Transverse colon (tissue), 3 donors: Measurements from ENCODE around the gene HSD11B2.

Source experiments
- EP300 ChIP-seq: sonication (generic); formaldehyde crosslinking; IDR thresholded peaks from one replicate; pipeline ENCODE4 v1.6.1; 2017; ENCODE audit warnings: antibody characterized with exemption, low read depth
- POLR2A ChIP-seq: fragments of 450-650 bp; IDR thresholded peaks from one replicate; pipeline ENCODE4 v1.6.1; 2016; ENCODE audit warnings: antibody characterized with exemption, mild to moderate bottlenecking, moderate library complexity
- TF ChIP-seq, protein P1 (sequence below), 5 experiments: fragments of 200-600 bp in 3 of 5; fragments of 450-650 bp in 2 of 5; sonication (generic) in 3 of 5; IDR thresholded peaks; 1 replicate in 2 of 5; 2 replicates in 3 of 5; pipeline ENCODE4 v1.5.1; 2016 to 2017; ENCODE audit warnings: antibody characterized with exemption in 5 of 5, inconsistent platforms in 3 of 5, mild to moderate bottlenecking in 2 of 5, moderate library complexity in 1 of 5

DNA sequence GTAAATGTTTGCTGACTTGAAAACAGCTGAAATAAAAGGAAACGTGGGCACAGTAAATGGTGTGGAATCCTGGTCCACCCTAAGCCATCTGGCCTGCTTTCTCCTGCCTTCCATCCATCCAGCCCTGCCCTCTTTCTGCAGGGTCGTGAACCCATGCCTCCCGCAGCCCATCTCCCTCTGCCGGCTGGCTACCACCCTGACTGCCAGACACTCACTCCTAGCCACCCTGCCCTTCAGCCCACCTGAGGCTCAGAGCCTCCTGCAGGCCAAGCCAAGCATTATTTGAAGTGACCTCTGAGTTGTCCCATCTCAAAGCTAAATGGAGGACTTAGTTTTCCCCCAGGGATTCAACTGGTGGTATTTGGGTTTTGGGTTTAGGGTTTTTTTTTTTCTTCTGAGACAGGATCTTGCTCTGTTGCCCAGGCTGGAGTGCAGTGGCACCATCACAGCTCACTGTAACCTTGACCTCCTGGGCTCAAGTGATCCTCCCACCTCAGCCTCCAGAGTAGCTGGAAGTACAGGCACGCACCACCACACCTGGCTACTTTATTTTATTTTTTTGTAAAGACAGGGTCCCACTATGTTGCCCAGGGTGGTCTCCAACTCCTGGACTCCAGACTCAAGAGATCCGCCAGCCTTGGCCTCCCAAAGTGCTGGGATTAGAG lies 23.0 kb upstream of the HSD11B2 start:
- TF ChIP-seq, protein P1, sequence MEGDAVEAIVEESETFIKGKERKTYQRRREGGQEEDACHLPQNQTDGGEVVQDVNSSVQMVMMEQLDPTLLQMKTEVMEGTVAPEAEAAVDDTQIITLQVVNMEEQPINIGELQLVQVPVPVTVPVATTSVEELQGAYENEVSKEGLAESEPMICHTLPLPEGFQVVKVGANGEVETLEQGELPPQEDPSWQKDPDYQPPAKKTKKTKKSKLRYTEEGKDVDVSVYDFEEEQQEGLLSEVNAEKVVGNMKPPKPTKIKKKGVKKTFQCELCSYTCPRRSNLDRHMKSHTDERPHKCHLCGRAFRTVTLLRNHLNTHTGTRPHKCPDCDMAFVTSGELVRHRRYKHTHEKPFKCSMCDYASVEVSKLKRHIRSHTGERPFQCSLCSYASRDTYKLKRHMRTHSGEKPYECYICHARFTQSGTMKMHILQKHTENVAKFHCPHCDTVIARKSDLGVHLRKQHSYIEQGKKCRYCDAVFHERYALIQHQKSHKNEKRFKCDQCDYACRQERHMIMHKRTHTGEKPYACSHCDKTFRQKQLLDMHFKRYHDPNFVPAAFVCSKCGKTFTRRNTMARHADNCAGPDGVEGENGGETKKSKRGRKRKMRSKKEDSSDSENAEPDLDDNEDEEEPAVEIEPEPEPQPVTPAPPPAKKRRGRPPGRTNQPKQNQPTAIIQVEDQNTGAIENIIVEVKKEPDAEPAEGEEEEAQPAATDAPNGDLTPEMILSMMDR (IDR thresholded peaks at IDR 0.05), result no peak
- TF ChIP-seq POLR2A, result no peak
- TF ChIP-seq EP300, result no peak
